K562 (cell line): Measurements from ENCODE around the gene ASB17. TPM values are rescaled to one million over a fixed set of nuclear protein-coding genes. Genes with fewer than 3 reads are reported as not detected.

Experiments used
- ATAC-seq: fragments of 200-7000 bp; cut with Tn5 transposase; 3 replicates; pipeline ENCODE4 v1.9.1; 2020; ENCODE audit warnings: moderate library complexity
- BruUV-seq: library from RNA; stranded (reverse); fragments of 400-500 nt; replicated peaks from 2 replicates; lab custom pipeline; 2021; lab: Mats Ljungman, UMichigan
- CTCF ChIA-PET: fragments of 300-600 bp; formaldehyde crosslinking; extraction: SDS; loops from one replicate; lab custom pipeline; 2021; ENCODE audit warnings: low intra/inter-chr PET ratio; lab: Yijun Ruan, JAX
- POLR2A ChIA-PET: fragments of 300-600, 350-650 bp; sonication (Branson Sonifier 250); formaldehyde crosslinking; extraction: SDS; loops from one replicate; lab custom pipeline; 2021; ENCODE audit warnings: antibody characterized with exemption, inconsistent platforms; lab: Yijun Ruan, JAX
- DNase-seq, 4 experiments: peaks; one replicate each; pipeline versions ENCODE4 v3.0.0 to v3.0.0-alpha.2; 2011 to 2018; ENCODE audit warnings: low spot score in 3 of 4, mixed read lengths in 3 of 4; ENCODE audit errors: extremely low read depth in 1 of 4
- FAIRE-seq: peaks from 2 replicates; lab custom pipeline; 2011; peaks lifted over from hg19 to GRCh38; lab: Jason Lieb, UNC
- H2AFZ ChIP-seq: 2 replicates; pipeline ENCODE4 v1.6.0; 2011; ENCODE audit warnings: low read depth, low read length, control low read depth, inconsistent platforms
- H3K27ac ChIP-seq: fragments of 200-600 bp; 3 replicates; pipeline ENCODE4 v1.8.0; 2011; ENCODE audit warnings: low read depth, mild to moderate bottlenecking, control low read depth, inconsistent platforms, low read length, moderate library complexity, mixed read lengths; ENCODE audit errors: extremely low read depth
- H3K27me3 ChIP-seq, 2 experiments: fragments of 300-600 bp in 1 of 2; 2 replicates in 1 of 2; 3 replicates in 1 of 2; pipeline versions ENCODE4 v1.6.0 to v1.8.0; 2011; ENCODE audit warnings: inconsistent platforms in 2 of 2, low read length in 2 of 2, mild to moderate bottlenecking in 1 of 2, mixed read lengths in 1 of 2, moderate library complexity in 1 of 2; ENCODE audit not compliant: control insufficient read depth in 2 of 2, insufficient read depth in 2 of 2
- H3K36me3 ChIP-seq: fragments of 300-600 bp; 3 replicates; pipeline ENCODE4 v1.8.0; 2011; ENCODE audit warnings: mild to moderate bottlenecking, low read length, inconsistent platforms; ENCODE audit not compliant: control insufficient read depth, insufficient read depth
- H3K4me1 ChIP-seq, 2 experiments: fragments of 200-600 bp in 1 of 2; replicated peaks in 1 of 2; 2 replicates in 1 of 2; 3 replicates in 1 of 2; pipeline versions ENCODE4 v1.5.1 to v1.8.0; 2011; ENCODE audit warnings: inconsistent platforms in 2 of 2, low read length in 2 of 2, mild to moderate bottlenecking in 1 of 2, mixed read lengths in 1 of 2, moderate library complexity in 1 of 2; ENCODE audit not compliant: control insufficient read depth in 2 of 2, insufficient read depth in 2 of 2
- H3K4me2 ChIP-seq: 2 replicates; pipeline ENCODE4 v1.6.1; 2011; ENCODE audit warnings: low read length, control low read depth, inconsistent platforms, mixed read lengths; ENCODE audit not compliant: insufficient read depth
- H3K4me3 ChIP-seq: fragments of 200-600 bp; sonication (generic), shearing (Covaris generic); 2 replicates; pipeline ENCODE4 v1.5.1; 2016; ENCODE audit warnings: control low read depth, inconsistent platforms
- H3K79me2 ChIP-seq: fragments of 200-600 bp; 3 replicates; pipeline ENCODE4 v1.8.0; 2011; ENCODE audit warnings: low read length, inconsistent platforms; ENCODE audit not compliant: control insufficient read depth, insufficient read depth
- H3K9ac ChIP-seq, 2 experiments: 2 replicates each; pipeline versions ENCODE4 v1.6.0 to v1.6.1; 2011; ENCODE audit warnings: low read depth in 2 of 2, low read length in 2 of 2, control low read depth in 1 of 2, inconsistent platforms in 1 of 2, mild to moderate bottlenecking in 1 of 2, mixed read lengths in 1 of 2; ENCODE audit not compliant: insufficient read depth in 1 of 2
- H3K9me1 ChIP-seq: one replicate; pipeline ENCODE4 v1.6.0; 2011; ENCODE audit warnings: inconsistent platforms, mild to moderate bottlenecking, low read length, moderate library complexity; ENCODE audit not compliant: control insufficient read depth, insufficient read depth
- H3K9me3 ChIP-seq: replicated peaks from 2 replicates; pipeline ENCODE4 v1.5.1; 2011; ENCODE audit warnings: low read depth, low read length, inconsistent platforms; ENCODE audit not compliant: control insufficient read depth, insufficient read depth
- H4K20me1 ChIP-seq: replicated peaks from 2 replicates; pipeline ENCODE4 v1.6.1; 2011; ENCODE audit warnings: low read length, inconsistent platforms, mixed read lengths; ENCODE audit not compliant: control insufficient read depth, insufficient read depth
- ARID3B ChIP-seq: fragments of 250-450 bp; sonication (Bioruptor Pico); IDR thresholded peaks from 2 replicates; pipeline ENCODE4 v1.4.0; 2020; ENCODE audit warnings: borderline replicate concordance
- FOS ChIP-seq: IDR thresholded peaks from 3 replicates; pipeline ENCODE4 v1.6.1; 2011; ENCODE audit not compliant: insufficient read length; ENCODE audit errors: extremely low read depth
- HEY1 ChIP-seq: fragments of 250-450 bp; sonication (Bioruptor Pico); IDR thresholded peaks from 2 replicates; pipeline ENCODE4 v1.5.0; 2020; ENCODE audit warnings: mild to moderate bottlenecking, moderate library complexity, borderline replicate concordance
- PYGO2 ChIP-seq: fragments of 450-650 bp; IDR thresholded peaks from 2 replicates; pipeline ENCODE4 v1.6.1; 2016; ENCODE audit warnings: mild to moderate bottlenecking, missing genetic modification characterization, moderate library complexity, missing compliant biosample characterization
- RBFOX2 ChIP-seq: fragments of 200-400 bp; formaldehyde crosslinking; IDR thresholded peaks from 2 replicates; pipeline ENCODE4 v1.6.1; 2017; ENCODE audit warnings: low read depth, mild to moderate bottlenecking, low read length, moderate library complexity
- THRAP3 ChIP-seq: fragments of 450-650 bp; IDR thresholded peaks from 2 replicates; pipeline ENCODE4 v1.6.1; 2016; ENCODE audit warnings: mild to moderate bottlenecking, inconsistent platforms, borderline replicate concordance
- U2AF1 ChIP-seq: fragments of 200-400 bp; formaldehyde crosslinking; optimal IDR thresholded peaks from 2 replicates; pipeline ENCODE3; 2017; ENCODE audit warnings: mild to moderate bottlenecking, low read depth, low read length, moderate library complexity
- ZNF274 ChIP-seq: IDR thresholded peaks from 2 replicates; pipeline ENCODE4 v1.6.1; 2011; ENCODE audit warnings: low read depth, mild to moderate bottlenecking, low read length, moderate library complexity, borderline replicate concordance
- WGBS: fragments of 100-300 bp; shearing (Covaris generic); methylation state at CpG from one replicate; pipeline ENCODE4 v1.1.6; 2016; ENCODE audit warnings: low coverage, mixed read lengths; ENCODE audit not compliant: insufficient coverage; ENCODE audit errors: missing lambda C conversion rate; 5-methylcytosine and 5-hydroxymethylcytosine counted together
- in situ Hi-C: fragments of 300-500 bp; cut with MboI; formaldehyde crosslinking; loops from 4 replicates; pipeline ENCODE4 v1.15.0; 2018; ENCODE audit warnings: inconsistent platforms, mixed read lengths
- intact Hi-C: fragments of 100-400 bp; cut with micrococcal nuclease; formaldehyde crosslinking; loops from 2 replicates; pipeline ENCODE4 v1.14.2; 2022
- polyA plus RNA-seq, 8 experiments: library from polyadenylated mRNA; depleted of rRNA in 4 of 8; stranded (reverse) in 5 of 8; unstranded in 3 of 8; fragments of >200 nt; fragmentation: Nextera tagmentation in 2 of 8; fragmentation: Illumina TruSeq in 1 of 8; extraction: Ambion mirVana in 2 of 8; extraction: Trizol in 1 of 8; gene quantifications; 2 replicates each; pipeline versions ENCODE4 v1.2.1 to v1.2.3, GENCODE V29; 2011 to 2014; ENCODE audit warnings: inconsistent platforms in 1 of 8, missing spikeins in 1 of 8
- total RNA-seq, 7 experiments: library from RNA; depleted of rRNA in 6 of 7; stranded (reverse); fragments of >200 nt in 6 of 7; fragmentation: Illumina TruSeq in 2 of 7; extraction: Trizol in 2 of 7; gene quantifications; 2 replicates each; pipeline versions ENCODE4 v1.2.1 to v1.2.3, GENCODE V29; 2011 to 2021; ENCODE audit warnings: low replicate concordance in 1 of 7
- TF ChIP-seq, protein P1 (sequence below): fragments of 450-650 bp; formaldehyde crosslinking; IDR thresholded peaks from 2 replicates; pipeline ENCODE4 v1.4.0; 2020; ENCODE audit warnings: mild to moderate bottlenecking, moderate library complexity

ASB17 gene
- total and polyA plus RNA-seq, 9 of the 15 experiments (the other 6 are each of a cell fraction or from before 2014, with no cell fraction given): not detected

GRCh38 chr1:75967719-75968118 lies 35.5 kb upstream of the ASB17 start:
- Histone ChIP-seq H3K27ac (no peak overlapping the region), H3K36me3 (no peaks in the 10 kb centered on the region), H3K9me3 (no peaks in the 10 kb centered on the region), H3K4me3 (no peak overlapping the region), H3K27me3 (no peaks in the 10 kb centered on the region), H4K20me1 (no peaks in the 10 kb centered on the region), H3K9ac (no peak overlapping the region), H3K79me2 (no peaks in the 10 kb centered on the region), H3K4me2 (no peak overlapping the region), H3K4me1 (no peaks in the 10 kb centered on the region), H3K9me1 (no peaks in the 10 kb centered on the region), H2AFZ (no peak overlapping the region)
- no TSS peak for BruUV-seq
- in situ Hi-C loops: no loop called here
- ChIA-PET POLR2A (no interaction called here), CTCF (no interaction called here)
- intact Hi-C loops: no loop called here
- no peak for FAIRE-seq
- WGBS: 0% methylated on average over 1 of the region's 1 CpG
- no peak for DNase-seq
- no peak for ATAC-seq
- TF ChIP-seq PYGO2 (tag) (no peak), THRAP3 (no peak), HEY1 (CRISPR knock-in tag) (no peak)

DNA sequence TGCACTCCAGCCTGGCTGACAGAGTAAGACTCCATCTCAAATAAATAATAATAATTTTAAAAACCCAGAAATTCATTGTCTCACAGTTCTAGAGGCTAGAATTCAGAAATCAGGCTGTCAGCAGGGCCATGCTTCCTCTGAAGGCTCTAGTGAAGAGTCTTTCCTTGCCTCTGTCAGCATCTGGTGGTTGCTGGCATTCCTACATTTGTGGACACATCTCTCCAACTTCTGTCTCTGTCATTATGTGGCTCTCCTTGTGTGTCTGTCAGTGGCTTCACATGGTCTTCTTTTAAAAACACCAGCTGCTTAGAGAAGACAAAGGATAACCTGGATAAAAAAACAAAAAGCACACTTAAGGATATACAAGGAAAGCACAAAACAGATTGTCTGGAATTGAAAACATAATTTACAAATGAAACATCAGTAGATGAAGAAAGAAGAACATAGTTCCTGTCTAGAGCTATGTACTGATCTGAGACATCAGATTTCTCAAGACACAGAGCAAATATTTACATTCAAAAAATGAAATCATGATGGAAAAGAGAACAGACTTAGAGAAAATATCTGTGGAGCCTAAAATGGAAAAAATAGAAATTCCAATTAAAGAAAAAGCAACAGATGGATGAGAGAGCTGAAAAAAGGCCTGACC lies 32.7 kb upstream of the ASB17 start:
- intact Hi-C loops: no loop called here
- Histone ChIP-seq H3K4me1 (no peaks in the 10 kb centered on the region), H3K9me1 (no peaks in the 10 kb centered on the region), H3K36me3 (no peaks in the 10 kb centered on the region)
- no peak for ATAC-seq
- FAIRE-seq: no peak
- TF ChIP-seq RBFOX2 (no peak), ZNF274 (no peak), ARID3B (CRISPR knock-in tag) (no peak), U2AF1 (no peak), FOS (no peak)
- TF ChIP-seq, protein P1, sequence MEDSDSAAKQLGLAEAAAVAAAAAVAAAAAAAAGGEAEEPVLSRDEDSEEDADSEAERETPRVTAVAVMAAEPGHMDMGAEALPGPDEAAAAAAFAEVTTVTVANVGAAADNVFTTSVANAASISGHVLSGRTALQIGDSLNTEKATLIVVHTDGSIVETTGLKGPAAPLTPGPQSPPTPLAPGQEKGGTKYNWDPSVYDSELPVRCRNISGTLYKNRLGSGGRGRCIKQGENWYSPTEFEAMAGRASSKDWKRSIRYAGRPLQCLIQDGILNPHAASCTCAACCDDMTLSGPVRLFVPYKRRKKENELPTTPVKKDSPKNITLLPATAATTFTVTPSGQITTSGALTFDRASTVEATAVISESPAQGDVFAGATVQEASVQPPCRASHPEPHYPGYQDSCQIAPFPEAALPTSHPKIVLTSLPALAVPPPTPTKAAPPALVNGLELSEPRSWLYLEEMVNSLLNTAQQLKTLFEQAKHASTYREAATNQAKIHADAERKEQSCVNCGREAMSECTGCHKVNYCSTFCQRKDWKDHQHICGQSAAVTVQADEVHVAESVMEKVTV: no peak
- TF ChIP-seq, all 486 proteins: peak for 0
- Histone ChIP-seq H3K4me2 (no peak overlapping the region), H3K4me3 (no peak overlapping the region), H3K27ac (no peak overlapping the region), H3K9ac (no peak overlapping the region), H4K20me1 (no peaks in the 10 kb centered on the region), H3K27me3 (no peaks in the 10 kb centered on the region), H2AFZ (no peak overlapping the region), H3K79me2 (no peaks in the 10 kb centered on the region), H3K9me3 (no peaks in the 10 kb centered on the region)
- BruUV-seq: no TSS peak
- ChIA-PET CTCF (no interaction called here), POLR2A (no interaction called here)
- no peak for DNase-seq
- in situ Hi-C loops: no loop called here
